Muscle layer of colon (tissue), 2 donors: Measurements from ENCODE around the gene CAPN11.

Experiments used
- H3K27ac ChIP-seq: one replicate; pipeline ENCODE4 v1.7.0; 2013; ENCODE audit warnings: low read depth, mild to moderate bottlenecking, low read length, moderate library complexity
- H3K27me3 ChIP-seq, 2 donors: one replicate each; pipeline ENCODE4 v1.7.0; 2013; ENCODE audit warnings: low read length in 2 of 2, mild to moderate bottlenecking in 2 of 2; ENCODE audit not compliant: insufficient read depth in 2 of 2, control insufficient read depth in 1 of 2
- H3K36me3 ChIP-seq: one replicate; pipeline ENCODE4 v1.7.0; 2013; ENCODE audit warnings: mild to moderate bottlenecking, low read length; ENCODE audit not compliant: insufficient read depth
- H3K4me1 ChIP-seq: one replicate; pipeline ENCODE4 v1.7.0; 2013; ENCODE audit warnings: mild to moderate bottlenecking, low read length; ENCODE audit not compliant: insufficient read depth
- H3K4me3 ChIP-seq, 2 donors: one replicate each; pipeline ENCODE4 v1.7.0; 2013; ENCODE audit warnings: low read length in 2 of 2, low read depth in 1 of 2, mild to moderate bottlenecking in 1 of 2, moderate library complexity in 1 of 2
- H3K9ac ChIP-seq: one replicate; pipeline ENCODE4 v1.7.0; 2013; ENCODE audit warnings: low read length
- H3K9me3 ChIP-seq: one replicate; pipeline ENCODE4 v1.7.0; 2013; ENCODE audit warnings: mild to moderate bottlenecking, low read length
- donor health status: abdominal sarcoma.
- donor health status: Adenocarcinoma of cecum.

The CAPN11 gene

GRCh38 chr6:44147256-44147655, 11.4 kb upstream of the CAPN11 start:
- H3K36me3 ChIP-seq, result peaks cover 56% of the 10 kb centered on the region
- H3K4me1 ChIP-seq, result no peaks in the 10 kb centered on the region
- H3K9me3 ChIP-seq, result no peaks in the 10 kb centered on the region
- H3K9ac ChIP-seq, result no peak overlapping the region
- no peak overlapping the region for H3K4me3 ChIP-seq
- H3K27ac ChIP-seq, result no peak overlapping the region
- no peaks in the 10 kb centered on the region for H3K27me3 ChIP-seq

GRCh38 chr6:44148306-44148705, 10.3 kb upstream of the CAPN11 start:
- Histone ChIP-seq H3K36me3 (peaks cover 47% of the 10 kb centered on the region), H3K27ac (no peak overlapping the region), H3K4me1 (no peaks in the 10 kb centered on the region), H3K9me3 (no peaks in the 10 kb centered on the region), H3K27me3 (no peaks in the 10 kb centered on the region), H3K4me3 (no peak overlapping the region), H3K9ac (no peak overlapping the region)

GRCh38 chr6:44149369-44150012, 9.1 kb upstream of the CAPN11 start:
- Histone ChIP-seq H3K4me1 (no peaks in the 10 kb centered on the region), H3K27ac (no peak overlapping the region), H3K27me3 (no peaks in the 10 kb centered on the region), H3K4me3 (no peak overlapping the region), H3K36me3 (peaks cover 37% of the 10 kb centered on the region), H3K9me3 (no peaks in the 10 kb centered on the region), H3K9ac (no peak overlapping the region)

GRCh38 chr6:44150317-44150917, 8.2 kb upstream of the CAPN11 start:
- Histone ChIP-seq H3K36me3 (peaks cover 37% of the 10 kb centered on the region), H3K4me3 (no peak overlapping the region), H3K4me1 (no peaks in the 10 kb centered on the region), H3K9me3 (no peaks in the 10 kb centered on the region), H3K27ac (no peak overlapping the region), H3K9ac (no peak overlapping the region), H3K27me3 (no peaks in the 10 kb centered on the region)

- H3K4me1 ChIP-seq, result no peaks in the 10 kb centered on the region
- H3K36me3 ChIP-seq, result peaks cover 37% of the 10 kb centered on the region
- H3K27ac ChIP-seq, result no peak overlapping the region
- no peak overlapping the region for H3K9ac ChIP-seq
- H3K9me3 ChIP-seq, result no peaks in the 10 kb centered on the region
- no peak overlapping the region for H3K4me3 ChIP-seq
- H3K27me3 ChIP-seq, result no peaks in the 10 kb centered on the region
These were observed 7.1 kb upstream of the CAPN11 start for GRCh38 chr6:44151348-44152108.

- Histone ChIP-seq H3K27me3 (no peaks in the 10 kb centered on the region), H3K9ac (no peak overlapping the region), H3K4me3 (no peak overlapping the region), H3K27ac (no peak overlapping the region), H3K4me1 (no peaks in the 10 kb centered on the region), H3K9me3 (no peaks in the 10 kb centered on the region), H3K36me3 (peaks cover 32% of the 10 kb centered on the region)
These were observed 6.5 kb upstream of the CAPN11 start for GRCh38 chr6:44152109-44152461.

- H3K4me1 ChIP-seq, result no peaks in the 10 kb centered on the region
- no peak overlapping the region for H3K27ac ChIP-seq
- no peak overlapping the region for H3K9ac ChIP-seq
- peaks cover 28% of the 10 kb centered on the region for H3K36me3 ChIP-seq
- no peak overlapping the region for H3K4me3 ChIP-seq
- no peaks in the 10 kb centered on the region for H3K9me3 ChIP-seq
- no peaks in the 10 kb centered on the region for H3K27me3 ChIP-seq
These were observed 6.1 kb upstream of the CAPN11 start for GRCh38 chr6:44152533-44152932.

GRCh38 chr6:44154067-44154466, 4.6 kb upstream of the CAPN11 start:
- no peaks in the 10 kb centered on the region for H3K4me1 ChIP-seq
- no peak overlapping the region for H3K27ac ChIP-seq
- H3K27me3 ChIP-seq, result no peaks in the 10 kb centered on the region
- no peak overlapping the region for H3K4me3 ChIP-seq
- peaks cover 14% of the 10 kb centered on the region for H3K36me3 ChIP-seq
- no peaks in the 10 kb centered on the region for H3K9me3 ChIP-seq
- H3K9ac ChIP-seq, result no peak overlapping the region

GRCh38 chr6:44156494-44157151, 2.0 kb upstream of the CAPN11 start:
- Histone ChIP-seq H3K27me3 (no peaks in the 10 kb centered on the region), H3K9me3 (no peaks in the 10 kb centered on the region), H3K9ac (no peak overlapping the region), H3K36me3 (no peaks in the 10 kb centered on the region), H3K27ac (no peak overlapping the region), H3K4me1 (no peaks in the 10 kb centered on the region), H3K4me3 (no peak overlapping the region)

GRCh38 chr6:44157152-44157521, 1.5 kb upstream of the CAPN11 start:
- no peaks in the 10 kb centered on the region for H3K36me3 ChIP-seq
- H3K27me3 ChIP-seq, result no peaks in the 10 kb centered on the region
- H3K4me1 ChIP-seq, result no peaks in the 10 kb centered on the region
- H3K27ac ChIP-seq, result no peak overlapping the region
- no peak overlapping the region for H3K4me3 ChIP-seq
- no peaks in the 10 kb centered on the region for H3K9me3 ChIP-seq
- no peak overlapping the region for H3K9ac ChIP-seq

- no peak overlapping the region for H3K9ac ChIP-seq
- no peak overlapping the region for H3K27ac ChIP-seq
- no peaks in the 10 kb centered on the region for H3K36me3 ChIP-seq
- H3K4me3 ChIP-seq, result no peak overlapping the region
- no peaks in the 10 kb centered on the region for H3K4me1 ChIP-seq
- H3K9me3 ChIP-seq, result no peaks in the 10 kb centered on the region
- no peaks in the 10 kb centered on the region for H3K27me3 ChIP-seq
These were observed 3.3 kb downstream of the CAPN11 start for GRCh38 chr6:44161997-44162338.
